Hepatocyte (in vitro differentiated cells): ENCODE measurements around the gene SLC13A2.

Experiments
- EZH2 ChIP-seq: fragments of 200-600 bp; sonication (generic); IDR thresholded peaks from 2 replicates; pipeline ENCODE4 v1.6.1; 2016; ENCODE audit warnings: antibody characterized with exemption, mild to moderate bottlenecking, borderline replicate concordance
- TF ChIP-seq, protein P1 (sequence below): fragments of 200-600 bp; sonication (generic); IDR thresholded peaks from 2 replicates; pipeline ENCODE4 v1.5.1; 2016; ENCODE audit warnings: antibody characterized with exemption, mild to moderate bottlenecking; ENCODE audit not compliant: poor library complexity

DNA sequence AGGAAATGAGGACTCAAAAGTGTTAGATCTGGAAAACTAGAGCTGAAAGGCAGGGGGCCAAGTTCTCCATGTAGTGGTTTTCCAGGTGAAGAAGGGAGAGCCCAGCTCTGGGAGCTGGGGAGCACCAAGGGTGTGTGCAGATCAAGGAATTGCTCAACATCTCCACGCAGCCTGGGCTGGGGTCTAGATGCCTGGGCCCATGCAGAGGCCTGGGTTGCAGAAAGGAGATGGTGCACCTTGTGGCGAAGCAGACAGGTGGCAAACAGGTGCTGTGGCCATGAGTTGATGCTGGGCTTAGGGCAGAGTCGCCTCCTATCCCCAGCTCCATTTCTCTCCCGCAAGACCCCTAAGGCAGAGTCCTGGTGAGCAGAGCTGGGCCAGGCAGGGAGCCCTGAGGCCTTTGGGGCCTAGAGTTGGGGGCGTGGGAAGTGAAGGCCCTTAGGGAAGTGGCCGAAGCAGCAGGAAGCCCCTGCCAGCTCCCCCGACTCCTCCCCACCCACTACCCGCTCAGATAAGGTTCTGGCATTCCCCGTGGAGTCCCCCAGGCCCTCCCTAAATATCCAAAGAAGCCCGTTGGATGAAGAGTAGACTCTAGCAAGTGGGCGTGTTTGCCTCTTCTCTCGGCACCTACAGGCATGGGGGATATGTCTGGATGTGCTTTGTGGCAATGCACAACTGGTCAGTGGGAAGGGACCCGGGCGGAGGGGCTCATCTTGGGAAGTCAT lies 33.5 kb downstream of the SLC13A2 start:
- TF ChIP-seq, protein P1, sequence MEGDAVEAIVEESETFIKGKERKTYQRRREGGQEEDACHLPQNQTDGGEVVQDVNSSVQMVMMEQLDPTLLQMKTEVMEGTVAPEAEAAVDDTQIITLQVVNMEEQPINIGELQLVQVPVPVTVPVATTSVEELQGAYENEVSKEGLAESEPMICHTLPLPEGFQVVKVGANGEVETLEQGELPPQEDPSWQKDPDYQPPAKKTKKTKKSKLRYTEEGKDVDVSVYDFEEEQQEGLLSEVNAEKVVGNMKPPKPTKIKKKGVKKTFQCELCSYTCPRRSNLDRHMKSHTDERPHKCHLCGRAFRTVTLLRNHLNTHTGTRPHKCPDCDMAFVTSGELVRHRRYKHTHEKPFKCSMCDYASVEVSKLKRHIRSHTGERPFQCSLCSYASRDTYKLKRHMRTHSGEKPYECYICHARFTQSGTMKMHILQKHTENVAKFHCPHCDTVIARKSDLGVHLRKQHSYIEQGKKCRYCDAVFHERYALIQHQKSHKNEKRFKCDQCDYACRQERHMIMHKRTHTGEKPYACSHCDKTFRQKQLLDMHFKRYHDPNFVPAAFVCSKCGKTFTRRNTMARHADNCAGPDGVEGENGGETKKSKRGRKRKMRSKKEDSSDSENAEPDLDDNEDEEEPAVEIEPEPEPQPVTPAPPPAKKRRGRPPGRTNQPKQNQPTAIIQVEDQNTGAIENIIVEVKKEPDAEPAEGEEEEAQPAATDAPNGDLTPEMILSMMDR: no peak
- no peak for TF ChIP-seq EZH2
